ENCODE measurements around the gene WFDC9. TPM values are rescaled to one million over a fixed set of nuclear protein-coding genes. Genes with fewer than 3 reads are reported as not detected.

WFDC9 gene
- total and polyA plus RNA-seq, 2 of the 8 experiments (the other 6 are each of a cell fraction or from before 2014, with no cell fraction given), result not detected

- no peaks in the 10 kb centered on the region for H3K79me1 ChIP-seq (ENCODE audit: low read depth, low read length)
- WGBS, 2 experiments (ENCODE audit: extremely low coverage in 1 of 2, insufficient coverage in 1 of 2, insufficient read length in 1 of 2, insufficient replicate concordance in 2 of 2, low coverage in 1 of 2, low lambda C conversion rate in 2 of 2, missing lambda C conversion rate in 1 of 2), result 100% methylated on average over 1 of the region's 1 CpG; no CpG with 5 or more reads in 1 of the 2 experiments
- H2BK20ac ChIP-seq (ENCODE audit: low read length), result no peak overlapping the region
- DNase-seq (ENCODE audit: low read depth in 1 of 2, low spot score in 2 of 2) (no peak), FAIRE-seq (no peak)
- no peaks in the 10 kb centered on the region for H3K79me2 ChIP-seq (ENCODE audit: control insufficient read depth in 1 of 2, insufficient read depth in 2 of 2, low read length in 2 of 2)
- H3K9me3 ChIP-seq (ENCODE audit: insufficient read depth in 2 of 2, low read depth in 1 of 2, low read length in 1 of 2), result peaks cover 22% of the 10 kb centered on the region in 2 experiments
- H4K20me1 ChIP-seq (replicated peaks in 1 of 2; ENCODE audit: control insufficient read depth in 1 of 2, insufficient read depth in 2 of 2, low read length in 2 of 2), result no peaks in the 10 kb centered on the region
- no peak overlapping the region for H2AFZ ChIP-seq (ENCODE audit: low read length)
- no peaks in the 10 kb centered on the region for H3K36me3 ChIP-seq (ENCODE audit: control insufficient read depth in 2 of 4, insufficient read depth in 4 of 4, low read length in 3 of 4)
- no peak overlapping the region for H3K27ac ChIP-seq (ENCODE audit: low read depth, low read length)
- peak overlapping the region; percentile 12; the same call in 1 of the 2 replicates for H2BK15ac ChIP-seq (ENCODE audit: low read length)
- H2BK5ac ChIP-seq (ENCODE audit: low read depth, low read length), result no peak overlapping the region
- no peaks in the 10 kb centered on the region for H3K23me2 ChIP-seq (ENCODE audit: low read depth, low read length)
- H2AK5ac ChIP-seq (ENCODE audit: low read depth, low read length), result no peak overlapping the region
- CTCF ChIA-PET (ENCODE audit: partially characterized antibody), result interaction anchor here (0.6 to 1.3 kb wide), 4 partner anchors 18 to 124 kb away, joined by 3 to 5 read pairs (median 3); partner anchors contain the start of gene WFDC10A
- H2BK12ac ChIP-seq (ENCODE audit: low read depth, low read length), result peak overlapping the region; percentile 27; the same call in 1 of the 2 replicates
- H4K8ac ChIP-seq (ENCODE audit: extremely low read depth, insufficient read depth, low read length), result no peak overlapping the region
- H3K4me2 ChIP-seq (ENCODE audit: insufficient read depth in 1 of 2, low read depth in 2 of 2, low read length in 2 of 2), result no peak overlapping the region
- no peak overlapping the region for H2BK120ac ChIP-seq (replicated peaks; ENCODE audit: low read depth, low read length)
- H4K5ac ChIP-seq (ENCODE audit: insufficient read length, low read depth, low read length), result no peak overlapping the region
- H3K14ac ChIP-seq (ENCODE audit: insufficient read length), result no peak overlapping the region
- H3K4ac ChIP-seq (replicated peaks; ENCODE audit: insufficient read length, low read depth, low read length), result no peak overlapping the region
- H3K27me3 ChIP-seq (replicated peaks in 1 of 4; ENCODE audit: control insufficient read depth in 3 of 4, extremely low read depth in 1 of 4, insufficient read depth in 3 of 4, low read length in 3 of 4), result no peaks in the 10 kb centered on the region
- H3K18ac ChIP-seq (ENCODE audit: extremely low read depth, low read length), result no peak overlapping the region; the same call in 1 of the 2 replicates
- no peak overlapping the region for H3K4me3 ChIP-seq (ENCODE audit: extremely low read depth in 1 of 4, insufficient read depth in 2 of 4, low read depth in 3 of 4, low read length in 4 of 4)
- no peak overlapping the region for H3K9ac ChIP-seq (replicated peaks in 1 of 4; ENCODE audit: extremely low read depth in 1 of 4, low read depth in 3 of 4, low read length in 3 of 4)
- no peak overlapping the region for H3K23ac ChIP-seq (ENCODE audit: insufficient read length)
- no peak overlapping the region for H4K91ac ChIP-seq (replicated peaks; ENCODE audit: insufficient read length, low read length)
- H3K56ac ChIP-seq (replicated peaks; ENCODE audit: insufficient read length, low read depth, low read length), result no peak overlapping the region
- H3K4me1 ChIP-seq (replicated peaks in 1 of 4; ENCODE audit: control insufficient read depth in 3 of 4, insufficient read depth in 4 of 4, low read length in 3 of 4), result peaks cover 0 to 4% (median 0%) of the 10 kb centered on the region in 4 experiments; a peak in 1 of 7 replicates
- POLR2A ChIA-PET (ENCODE audit: partially characterized antibody), result interaction anchor here (0.9 to 1.0 kb wide), 2 partner anchors 19 to 117 kb away, joined by 3 to 4 read pairs; partner anchors contain the start of gene WFDC10A
- TF ChIP-seq RAD21 (IDR thresholded peaks at IDR 0.05 in 1 of 2, conservative IDR thresholded peaks at IDR 0.05 in 1 of 2; ENCODE audit: low read depth in 2 of 2, low read length in 2 of 2), result no peak
- no peak for TF ChIP-seq EZH2 (IDR thresholded peaks at IDR 0.05; ENCODE audit: low read depth, low read length, severe bottlenecking)
- TF ChIP-seq GABPA (IDR thresholded peaks at IDR 0.05; ENCODE audit: borderline replicate concordance, insufficient read depth, low read length), result no peak
- no peak for TF ChIP-seq TAF7 (optimal IDR thresholded peaks at IDR 0.05; ENCODE audit: borderline replicate concordance, low read depth, low read length)
- no peak for TF ChIP-seq CTCF (IDR thresholded peaks at IDR 0.05; ENCODE audit: control extremely low read depth in 1 of 3, insufficient read depth in 1 of 3, low read depth in 1 of 3, low read length in 3 of 3)
- TF ChIP-seq POU5F1 (IDR thresholded peaks at IDR 0.05; ENCODE audit: low read depth, low read length), result no peak
- TF ChIP-seq SRF (IDR thresholded peaks at IDR 0.05; ENCODE audit: low read depth, low read length), result no peak
- no peak for TF ChIP-seq CREB1 (IDR thresholded peaks at IDR 0.05)
- TF ChIP-seq JUND (IDR thresholded peaks at IDR 0.05; ENCODE audit: low read length), result no peak
- TF ChIP-seq SIX5 (IDR thresholded peaks at IDR 0.05; ENCODE audit: low read depth, low read length), result no peak
Observed at GRCh38 chr20:45647441-45648050, 16.5 kb upstream of the WFDC9 start.
